ENCODE data around the gene CPNE8. TPM values are rescaled to one million over a fixed set of nuclear protein-coding genes. Genes with fewer than 3 reads are reported as not detected.

CPNE8 gene
- total RNA-seq, 1 donor from 2014 or later, result 33.0 TPM

DNA sequence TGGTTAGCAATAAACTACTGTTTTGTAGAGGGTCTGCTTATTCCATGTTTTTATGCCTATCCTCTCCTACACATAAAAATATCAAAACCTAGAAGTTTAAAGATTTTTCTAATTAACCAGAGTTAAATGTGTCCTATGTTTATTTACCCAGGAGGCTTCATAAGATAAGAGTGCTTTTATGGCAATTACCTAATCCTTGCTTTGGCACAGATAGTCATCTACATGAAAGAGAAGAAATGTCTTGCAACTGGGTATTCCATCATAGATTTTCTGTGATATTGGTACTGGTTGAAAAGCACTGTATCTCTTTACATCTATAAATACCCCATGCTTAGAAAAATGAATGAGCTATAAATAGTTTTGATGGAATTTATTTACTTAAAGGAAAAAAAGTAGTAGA is 277.1 kb downstream of the CPNE8 start:
- no peaks in the 10 kb centered on the region for H3K36me3 ChIP-seq
- TF ChIP-seq, protein P1, sequence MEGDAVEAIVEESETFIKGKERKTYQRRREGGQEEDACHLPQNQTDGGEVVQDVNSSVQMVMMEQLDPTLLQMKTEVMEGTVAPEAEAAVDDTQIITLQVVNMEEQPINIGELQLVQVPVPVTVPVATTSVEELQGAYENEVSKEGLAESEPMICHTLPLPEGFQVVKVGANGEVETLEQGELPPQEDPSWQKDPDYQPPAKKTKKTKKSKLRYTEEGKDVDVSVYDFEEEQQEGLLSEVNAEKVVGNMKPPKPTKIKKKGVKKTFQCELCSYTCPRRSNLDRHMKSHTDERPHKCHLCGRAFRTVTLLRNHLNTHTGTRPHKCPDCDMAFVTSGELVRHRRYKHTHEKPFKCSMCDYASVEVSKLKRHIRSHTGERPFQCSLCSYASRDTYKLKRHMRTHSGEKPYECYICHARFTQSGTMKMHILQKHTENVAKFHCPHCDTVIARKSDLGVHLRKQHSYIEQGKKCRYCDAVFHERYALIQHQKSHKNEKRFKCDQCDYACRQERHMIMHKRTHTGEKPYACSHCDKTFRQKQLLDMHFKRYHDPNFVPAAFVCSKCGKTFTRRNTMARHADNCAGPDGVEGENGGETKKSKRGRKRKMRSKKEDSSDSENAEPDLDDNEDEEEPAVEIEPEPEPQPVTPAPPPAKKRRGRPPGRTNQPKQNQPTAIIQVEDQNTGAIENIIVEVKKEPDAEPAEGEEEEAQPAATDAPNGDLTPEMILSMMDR (IDR thresholded peaks at IDR 0.05), result no peak
- H3K4me3 ChIP-seq, result no peak overlapping the region
- no peaks in the 10 kb centered on the region for H3K9me3 ChIP-seq
- intact Hi-C loops (cut with DNase I), result no loop called here
- ATAC-seq, result no peak
- DNase-seq, result no peak
- H3K27ac ChIP-seq, result no peak overlapping the region
- no peaks in the 10 kb centered on the region for H3K27me3 ChIP-seq (ENCODE audit: low read depth)
- H3K4me1 ChIP-seq, result no peaks in the 10 kb centered on the region

DNA sequence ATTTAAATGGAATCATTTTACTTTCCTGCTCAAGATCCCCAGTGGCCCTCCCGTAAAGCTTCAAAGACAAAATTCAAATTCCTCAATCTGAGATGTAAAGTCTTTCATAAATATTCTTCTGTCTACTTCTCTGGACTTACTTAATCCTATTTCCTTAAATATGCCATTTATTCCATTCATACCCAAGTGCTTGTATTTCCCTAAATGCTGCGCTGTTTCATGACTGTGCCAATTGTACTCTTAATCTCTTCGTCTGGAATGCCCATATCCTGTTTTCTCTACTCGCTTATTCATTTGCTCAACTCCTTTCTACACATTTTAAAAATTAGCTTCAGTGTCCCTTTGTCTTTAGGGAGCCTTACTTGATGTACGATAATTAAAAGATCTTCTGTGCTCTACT is 280.1 kb downstream of the CPNE8 start:
- no peak for ATAC-seq
- TF ChIP-seq, protein P1 (IDR thresholded peaks at IDR 0.05), result no peak
- Histone ChIP-seq H3K36me3 (no peaks in the 10 kb centered on the region), H3K9me3 (peaks cover 4% of the 10 kb centered on the region), H3K27ac (no peak overlapping the region), H3K4me3 (no peak overlapping the region), H3K27me3 (ENCODE audit: low read depth) (no peaks in the 10 kb centered on the region), H3K4me1 (no peaks in the 10 kb centered on the region)
- intact Hi-C loops (cut with DNase I), result no loop called here
- no peak for DNase-seq

DNA sequence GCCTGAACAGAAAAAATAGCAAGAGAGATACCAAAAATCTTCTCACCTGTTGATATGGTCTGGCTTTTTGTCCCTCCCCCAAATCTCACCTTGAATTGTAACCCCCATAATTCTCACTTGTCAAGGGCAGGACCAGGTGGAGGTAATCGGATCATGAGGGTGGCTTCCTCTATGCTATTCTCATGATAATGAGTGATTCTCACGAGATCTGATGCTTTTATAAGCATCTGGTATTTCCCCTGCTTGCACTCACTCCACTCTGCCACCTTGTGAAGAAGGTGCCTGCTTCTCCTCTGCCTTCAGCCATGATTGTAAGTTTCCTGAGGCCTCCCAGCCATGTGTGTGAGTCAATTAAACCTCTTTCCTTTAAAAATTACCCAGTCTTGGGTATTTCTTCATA is 291.2 kb downstream of the CPNE8 start:
- no peaks in the 10 kb centered on the region for H3K4me1 ChIP-seq
- intact Hi-C loops (cut with DNase I), result no loop called here
- no peak overlapping the region for H3K27ac ChIP-seq

DNA sequence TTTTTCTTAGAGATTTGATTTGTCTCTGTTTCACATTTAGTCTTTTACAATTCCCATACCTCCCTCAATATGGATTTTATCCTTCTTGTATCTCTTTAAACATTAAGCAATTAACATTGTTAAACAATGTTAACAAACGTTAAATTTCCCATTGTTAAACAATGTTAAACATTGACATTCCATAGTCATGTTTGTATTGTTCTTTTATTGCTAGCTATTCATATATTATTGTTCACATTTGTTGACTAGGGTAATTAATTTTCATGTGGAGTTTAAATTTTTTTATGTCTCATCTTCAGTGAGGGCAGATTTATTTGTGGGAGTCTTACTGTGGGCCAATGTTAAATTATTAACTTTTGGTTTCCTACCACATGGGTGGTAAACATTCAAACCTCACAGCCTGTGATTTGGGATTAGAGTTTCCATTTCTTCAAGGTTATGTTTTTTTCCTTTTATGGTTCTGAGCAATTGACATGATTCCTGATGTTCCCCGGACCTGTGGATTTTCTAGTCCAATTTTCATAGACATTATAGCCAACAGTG is 294.5 kb downstream of the CPNE8 start:
- no peak overlapping the region for H3K4me3 ChIP-seq
- intact Hi-C loops (cut with DNase I), result no loop called here
- no peaks in the 10 kb centered on the region for H3K27me3 ChIP-seq (ENCODE audit: low read depth)
- no peak overlapping the region for H3K27ac ChIP-seq
- H3K4me1 ChIP-seq, result no peaks in the 10 kb centered on the region
- H3K9me3 ChIP-seq, result no peaks in the 10 kb centered on the region
- no peaks in the 10 kb centered on the region for H3K36me3 ChIP-seq
- ATAC-seq, result no peak
- no peak for DNase-seq
- TF ChIP-seq, protein P1 (IDR thresholded peaks at IDR 0.05), result no peak

More for the DNA sequence above, 291.2 kb downstream of the CPNE8 start:
- ATAC-seq, result no peak
- no peaks in the 10 kb centered on the region for H3K36me3 ChIP-seq
- TF ChIP-seq, protein P1 (IDR thresholded peaks at IDR 0.05), result no peak
- H3K4me3 ChIP-seq, result no peak overlapping the region
- H3K9me3 ChIP-seq, result no peaks in the 10 kb centered on the region
- no peaks in the 10 kb centered on the region for H3K27me3 ChIP-seq (ENCODE audit: low read depth)
- no peak for DNase-seq

DNA sequence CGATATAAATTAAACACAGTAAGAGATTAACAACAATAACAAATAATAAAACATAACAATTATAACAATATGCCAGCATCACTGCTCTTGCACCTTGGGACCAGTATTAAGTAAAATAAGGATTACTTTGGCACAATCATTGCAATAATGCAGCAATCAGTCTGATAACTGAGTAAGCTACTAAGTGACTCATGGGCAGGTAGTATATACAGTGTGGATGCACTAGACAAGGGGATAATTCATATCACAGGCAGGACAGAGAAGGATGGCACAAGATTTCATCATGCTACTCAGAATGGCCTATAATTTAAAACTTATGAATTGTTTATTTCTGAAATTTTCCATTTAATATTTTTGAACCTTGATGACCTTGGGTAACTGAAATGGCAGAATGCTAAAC is 298.1 kb downstream of the CPNE8 start:
- Histone ChIP-seq H3K4me1 (no peaks in the 10 kb centered on the region), H3K9me3 (no peaks in the 10 kb centered on the region), H3K36me3 (no peaks in the 10 kb centered on the region), H3K4me3 (no peak overlapping the region), H3K27ac (no peak overlapping the region), H3K27me3 (ENCODE audit: low read depth) (no peaks in the 10 kb centered on the region)
- no peak for DNase-seq
- no peak for ATAC-seq
- TF ChIP-seq, protein P1 (IDR thresholded peaks at IDR 0.05), result no peak
- intact Hi-C loops (cut with DNase I), result no loop called here

Measured in lower lobe of right lung (tissue), 2 donors.